Measurements from ENCODE around the gene C12orf76. TPM values are rescaled to one million over a fixed set of nuclear protein-coding genes. Genes with fewer than 3 reads are reported as not detected.
"Not testable (repeated sequence)": the region's sequence is repeated elsewhere in the genome, so short reads cannot be mapped to it uniquely, and the experiment has no call there.

C12orf76 gene
- total RNA-seq, 1 experiment from 2014 or later, result 18.3 TPM

GRCh38 chr12:110010853-110011723, 37.2 kb downstream of the C12orf76 start (continued):
- TF ChIP-seq ZNF671 (CRISPR knock-in tag; IDR thresholded peaks at IDR 0.05), result no peak

- DNase-seq (ENCODE audit: low spot score); H3K27me3 Mint-ChIP-seq (ENCODE audit: low read depth); H3K27ac Mint-ChIP-seq; POLR2A ChIA-PET; H3K4me1 Mint-ChIP-seq; CTCF ChIA-PET; H3K4me3 Mint-ChIP-seq; H3K9me3 Mint-ChIP-seq; H3K36me3 Mint-ChIP-seq; ATAC-seq: not testable (repeated sequence)
Observed at GRCh38 chr12:110008681-110009398, 39.5 kb downstream of the C12orf76 start.

GRCh38 chr12:110007881-110008280, 40.4 kb downstream of the C12orf76 start:
- Mint-ChIP-seq H3K4me3 (no peak overlapping the region), H3K36me3 (no peaks in the 10 kb centered on the region), H3K4me1 (no peaks in the 10 kb centered on the region), H3K27me3 (ENCODE audit: low read depth) (no peaks in the 10 kb centered on the region), H3K27ac (no peak overlapping the region), H3K9me3 (no peaks in the 10 kb centered on the region)
- TF ChIP-seq NR2C2 (CRISPR knock-in tag; IDR thresholded peaks at IDR 0.05) (no peak), GRHL2 (CRISPR knock-in tag; IDR thresholded peaks at IDR 0.05; ENCODE audit: insufficient replicate concordance, severe bottlenecking) (no peak), SP1 (CRISPR knock-in tag; conservative IDR thresholded peaks at IDR 0.05) (no peak), STAT6 (CRISPR knock-in tag; conservative IDR thresholded peaks at IDR 0.05; ENCODE audit: low read depth) (no peak), SMAD4 (CRISPR knock-in tag; IDR thresholded peaks at IDR 0.05) (no peak), ZNF281 (CRISPR knock-in tag; IDR thresholded peaks at IDR 0.05) (no peak), EMX1 (CRISPR knock-in tag; IDR thresholded peaks at IDR 0.05) (no peak), IRF1 (CRISPR knock-in tag; IDR thresholded peaks at IDR 0.05) (no peak), GABPB1 (CRISPR knock-in tag; IDR thresholded peaks at IDR 0.05) (no peak)
- no peak for DNase-seq (ENCODE audit: low spot score)
- ChIA-PET POLR2A (no interaction called here), CTCF (no interaction called here)
- ATAC-seq, result no peak

GRCh38 chr12:110006115-110006514, 42.2 kb downstream of the C12orf76 start:
- no peaks in the 10 kb centered on the region for H3K36me3 Mint-ChIP-seq
- CTCF ChIA-PET, result no interaction called here
- no peaks in the 10 kb centered on the region for H3K9me3 Mint-ChIP-seq
- H3K27ac Mint-ChIP-seq, result no peak overlapping the region
- no peak for ATAC-seq
- no peak for DNase-seq (ENCODE audit: low spot score)
- no peak overlapping the region for H3K4me3 Mint-ChIP-seq
- no peak for TF ChIP-seq E2F5 (CRISPR knock-in tag; IDR thresholded peaks at IDR 0.05)
- no peak for TF ChIP-seq ZNF219 (CRISPR knock-in tag; IDR thresholded peaks at IDR 0.05; ENCODE audit: borderline replicate concordance)
- no peaks in the 10 kb centered on the region for H3K4me1 Mint-ChIP-seq
- H3K27me3 Mint-ChIP-seq (ENCODE audit: low read depth), result no peaks in the 10 kb centered on the region; the same call in 1 of the 2 replicates
- POLR2A ChIA-PET, result no interaction called here

Measured in WTC11 (cell line).